K562 (cell line): ENCODE data around the gene IFITM2. TPM values are rescaled to one million over a fixed set of nuclear protein-coding genes. Genes with fewer than 3 reads are reported as not detected.

Experiments used
- CTBP1 ChIP-seq: fragments of 450-650 bp; IDR thresholded peaks from 2 replicates; pipeline ENCODE4 v1.6.1; 2016; ENCODE audit warnings: borderline replicate concordance
- CTCF ChIP-seq, 3 experiments: IDR thresholded peaks in 2 of 3; conservative IDR thresholded peaks in 1 of 3; 2 replicates each; pipeline ENCODE4 v1.5.1; 2011 to 2012; ENCODE audit warnings: low read length in 3 of 3, mild to moderate bottlenecking in 3 of 3, control low read depth in 2 of 3, improper control_type of control experiment in 1 of 3, inconsistent platforms in 1 of 3, low read depth in 1 of 3, mixed read lengths in 1 of 3, moderate library complexity in 1 of 3; ENCODE audit not compliant: insufficient read depth in 2 of 3
- FOXK2 ChIP-seq, 2 experiments: fragments of 450-650 bp; IDR thresholded peaks in 1 of 2; conservative IDR thresholded peaks in 1 of 2; 2 replicates each; pipeline ENCODE4 v1.6.1; 2016; ENCODE audit warnings: low read depth in 2 of 2, mild to moderate bottlenecking in 1 of 2
- FOXP1 ChIP-seq: sonication (generic); formaldehyde crosslinking; IDR thresholded peaks from 2 replicates; pipeline ENCODE4 v1.8.0; 2022; ENCODE audit warnings: mild to moderate bottlenecking, missing genetic modification reagents
- KDM5B ChIP-seq: fragments of 200-600 bp; sonication (generic); IDR thresholded peaks from 2 replicates; pipeline ENCODE4 v1.6.1; 2012; ENCODE audit warnings: low read depth, mild to moderate bottlenecking, moderate library complexity, low read length, control low read depth, inconsistent platforms; ENCODE audit not compliant: insufficient replicate concordance
- MNT ChIP-seq, 2 experiments: fragments of 450-650 bp; conservative IDR thresholded peaks; 2 replicates each; pipeline ENCODE4 v1.6.1; 2017; ENCODE audit warnings: mild to moderate bottlenecking in 2 of 2, moderate library complexity in 2 of 2
- NRF1 ChIP-seq, 2 experiments: fragments of 450-650 bp; IDR thresholded peaks in 1 of 2; conservative IDR thresholded peaks in 1 of 2; 2 replicates each; pipeline ENCODE4 v1.6.1; 2014; ENCODE audit warnings: mild to moderate bottlenecking in 2 of 2
- PCBP1 ChIP-seq: fragments of 200-400 bp; formaldehyde crosslinking; IDR thresholded peaks from 2 replicates; pipeline ENCODE4 v1.6.1; 2018; ENCODE audit warnings: mild to moderate bottlenecking, low read depth, low read length; ENCODE audit not compliant: poor library complexity, severe bottlenecking
- POLR2G ChIP-seq: fragments of 200-400 bp; formaldehyde crosslinking; IDR thresholded peaks from 2 replicates; pipeline ENCODE4 v1.6.1; 2017; ENCODE audit warnings: low read depth, mild to moderate bottlenecking, antibody characterized with exemption, low read length, moderate library complexity
- RBBP5 ChIP-seq: fragments of 200-600 bp; sonication (generic); IDR thresholded peaks from 2 replicates; pipeline ENCODE4 v1.6.1; 2012; ENCODE audit warnings: borderline replicate concordance, mild to moderate bottlenecking, low read length, control low read depth, inconsistent platforms; ENCODE audit not compliant: insufficient read depth, poor library complexity, severe bottlenecking
- RBFOX2 ChIP-seq: fragments of 200-400 bp; formaldehyde crosslinking; IDR thresholded peaks from 2 replicates; pipeline ENCODE4 v1.6.1; 2017; ENCODE audit warnings: low read depth, mild to moderate bottlenecking, low read length, moderate library complexity
- SIRT6 ChIP-seq: IDR thresholded peaks from one replicate; pipeline ENCODE4 v1.6.1; 2012; ENCODE audit warnings: low read depth, mild to moderate bottlenecking, control low read depth, inconsistent platforms, low read length, moderate library complexity
- TBP ChIP-seq: optimal IDR thresholded peaks from 2 replicates; pipeline ENCODE3; 2011; ENCODE audit warnings: low read depth, low read length, improper control_type of control experiment
- ZNF197 ChIP-seq: fragments of 200-800 bp; sonication (Bioruptor generic); IDR thresholded peaks from 2 replicates; pipeline ENCODE4 v1.6.1; 2016; ENCODE audit warnings: low read depth, missing genetic modification characterization, missing compliant biosample characterization
- ZNF395 ChIP-seq: fragments of 200-800 bp; sonication (Bioruptor generic); IDR thresholded peaks from 2 replicates; pipeline ENCODE4 v1.6.1; 2017; ENCODE audit warnings: missing genetic modification characterization, missing compliant biosample characterization
- ZNF583 ChIP-seq: fragments of 250-450 bp; sonication (Bioruptor Pico); IDR thresholded peaks from 2 replicates; pipeline ENCODE4 v1.4.0; 2020
- ZNF778 ChIP-seq: fragments of 450-650 bp; formaldehyde crosslinking; IDR thresholded peaks from 2 replicates; pipeline ENCODE4 v1.4.0; 2020; ENCODE audit warnings: mild to moderate bottlenecking, moderate library complexity
- polyA plus RNA-seq, 8 experiments: library from polyadenylated mRNA; depleted of rRNA in 4 of 8; stranded (reverse) in 5 of 8; unstranded in 3 of 8; fragments of >200 nt; fragmentation: Nextera tagmentation in 2 of 8; fragmentation: Illumina TruSeq in 1 of 8; extraction: Ambion mirVana in 2 of 8; extraction: Trizol in 1 of 8; gene quantifications; 2 replicates each; pipeline versions ENCODE4 v1.2.1 to v1.2.3, GENCODE V29; 2011 to 2014; ENCODE audit warnings: inconsistent platforms in 1 of 8, missing spikeins in 1 of 8
- total RNA-seq, 7 experiments: library from RNA; depleted of rRNA in 6 of 7; stranded (reverse); fragments of >200 nt in 6 of 7; fragmentation: Illumina TruSeq in 2 of 7; extraction: Trizol in 2 of 7; gene quantifications; 2 replicates each; pipeline versions ENCODE4 v1.2.1 to v1.2.3, GENCODE V29; 2011 to 2021; ENCODE audit warnings: low replicate concordance in 1 of 7
- TF ChIP-seq, protein P1 (sequence below): sonication (generic); formaldehyde crosslinking; IDR thresholded peaks from 2 replicates; pipeline ENCODE4 v1.8.0; 2022; ENCODE audit warnings: missing genetic modification reagents, mild to moderate bottlenecking, borderline replicate concordance

The IFITM2 gene
- total and polyA plus RNA-seq, 9 of the 15 experiments (the other 6 are each of a cell fraction or from before 2014, with no cell fraction given) = 52.8 to 4,872 (median 356) TPM

DNA sequence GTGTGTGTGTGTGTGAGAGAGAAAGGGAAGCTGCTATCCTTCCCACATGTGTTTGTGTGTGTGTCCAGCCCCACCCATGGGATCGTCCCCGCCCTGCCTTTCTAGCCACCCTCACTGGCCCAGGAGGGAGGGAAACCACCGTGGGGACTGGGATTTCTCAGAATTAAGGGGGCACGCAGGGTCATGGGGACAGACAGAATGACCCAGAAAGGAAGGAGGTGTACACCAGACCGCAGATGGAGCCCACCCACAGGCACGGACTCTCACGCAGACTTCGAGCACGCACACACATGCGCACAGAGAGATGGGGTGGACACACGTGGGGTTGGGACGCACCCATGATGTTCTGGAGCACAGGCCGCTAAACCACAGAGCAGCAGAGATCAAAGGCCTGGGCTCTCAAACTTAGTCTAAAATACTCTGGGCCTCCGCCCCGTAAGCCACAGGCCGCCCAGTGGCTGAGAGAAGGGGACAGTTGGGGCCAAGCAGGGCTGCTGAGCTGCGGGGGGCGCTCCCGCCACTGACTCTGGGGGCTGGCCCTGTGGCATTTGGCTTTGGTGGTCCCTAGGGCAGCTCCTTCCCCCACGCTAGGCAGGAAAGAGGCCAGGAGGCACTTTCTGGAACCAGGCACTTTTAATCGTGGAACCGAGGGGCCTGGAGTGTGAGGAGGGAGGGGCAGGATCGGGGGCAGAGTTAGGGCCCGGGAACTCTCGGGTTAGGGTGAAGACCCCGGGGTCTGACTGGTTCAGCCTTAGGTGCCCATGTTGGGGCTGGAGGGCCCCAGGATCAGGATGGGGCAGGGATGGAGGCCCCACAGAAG, 9.8 kb upstream of the IFITM2 start (continued):
- no peak for TF ChIP-seq SIRT6
- TF ChIP-seq ZNF778 = no peak
- peak; percentile 41; the same call in 1 of the 2 replicates for TF ChIP-seq RBFOX2
- peak; percentile 1 for TF ChIP-seq KDM5B
- no peak for TF ChIP-seq TBP
- no peak for TF ChIP-seq ZNF197 (CRISPR knock-in tag)
- TF ChIP-seq MNT (conservative IDR thresholded peaks at IDR 0.05) = peak in 1 of 2 experiments; percentile 78
- peak; percentile 45; the same call in 1 of the 2 replicates for TF ChIP-seq FOXP1 (CRISPR knock-in tag)
- TF ChIP-seq POLR2G = peak; percentile 66; the same call in 1 of the 2 replicates
- TF ChIP-seq, protein P1, sequence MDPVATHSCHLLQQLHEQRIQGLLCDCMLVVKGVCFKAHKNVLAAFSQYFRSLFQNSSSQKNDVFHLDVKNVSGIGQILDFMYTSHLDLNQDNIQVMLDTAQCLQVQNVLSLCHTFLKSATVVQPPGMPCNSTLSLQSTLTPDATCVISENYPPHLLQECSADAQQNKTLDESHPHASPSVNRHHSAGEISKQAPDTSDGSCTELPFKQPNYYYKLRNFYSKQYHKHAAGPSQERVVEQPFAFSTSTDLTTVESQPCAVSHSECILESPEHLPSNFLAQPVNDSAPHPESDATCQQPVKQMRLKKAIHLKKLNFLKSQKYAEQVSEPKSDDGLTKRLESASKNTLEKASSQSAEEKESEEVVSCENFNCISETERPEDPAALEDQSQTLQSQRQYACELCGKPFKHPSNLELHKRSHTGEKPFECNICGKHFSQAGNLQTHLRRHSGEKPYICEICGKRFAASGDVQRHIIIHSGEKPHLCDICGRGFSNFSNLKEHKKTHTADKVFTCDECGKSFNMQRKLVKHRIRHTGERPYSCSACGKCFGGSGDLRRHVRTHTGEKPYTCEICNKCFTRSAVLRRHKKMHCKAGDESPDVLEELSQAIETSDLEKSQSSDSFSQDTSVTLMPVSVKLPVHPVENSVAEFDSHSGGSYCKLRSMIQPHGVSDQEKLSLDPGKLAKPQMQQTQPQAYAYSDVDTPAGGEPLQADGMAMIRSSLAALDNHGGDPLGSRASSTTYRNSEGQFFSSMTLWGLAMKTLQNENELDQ (CRISPR knock-in tag) = no peak
- 0 out of 2 replicates have a peak, but pooled peaks have one; percentile 30 for TF ChIP-seq CTBP1
- TF ChIP-seq NRF1 (conservative IDR thresholded peaks at IDR 0.05 in 1 of 2, IDR thresholded peaks at IDR 0.05 in 1 of 2) = peak; percentile 91 to 92
- TF ChIP-seq ZNF395 (CRISPR knock-in tag) = peak; percentile 63
- TF ChIP-seq ZNF583 (CRISPR knock-in tag) = 0 out of 2 replicates have a peak, but pooled peaks have one; percentile 24
- TF ChIP-seq FOXK2 (conservative IDR thresholded peaks at IDR 0.05 in 1 of 2, IDR thresholded peaks at IDR 0.05 in 1 of 2; ENCODE audit: low read depth in 2 of 2) = 0 out of 4 replicates have a peak, but pooled peaks of 1 of the 2 experiments have one; percentile 7
- peak; percentile 24 to 52 (median 26); a peak in 3 of 6 replicates for TF ChIP-seq CTCF (IDR thresholded peaks at IDR 0.05 in 2 of 3, conservative IDR thresholded peaks at IDR 0.05 in 1 of 3; ENCODE audit: insufficient read depth in 2 of 3, low read depth in 1 of 3, low read length in 3 of 3)
- TF ChIP-seq RBBP5 = no peak
- TF ChIP-seq PCBP1 = no peak
